ENCODE data around the gene TPGS1.
"Not testable (repeated sequence)": the region's sequence is repeated elsewhere in the genome, so short reads cannot be mapped to it uniquely, and the experiment has no call there.

Gene TPGS1

GRCh38 chr19:469833-470232, 37.5 kb upstream of the TPGS1 start:
- H3K36me3 ChIP-seq (ENCODE audit: insufficient read depth, low read length): no peaks in the 10 kb centered on the region
- no peak overlapping the region for H3K9ac ChIP-seq (ENCODE audit: low read depth, low read length)
- H3K9me3 ChIP-seq (ENCODE audit: control insufficient read depth, insufficient read depth, low read length): no peaks in the 10 kb centered on the region
- no peaks in the 10 kb centered on the region; the same call in 1 of the 2 replicates for H3K4me1 ChIP-seq (ENCODE audit: insufficient read depth, low read length)

DNA sequence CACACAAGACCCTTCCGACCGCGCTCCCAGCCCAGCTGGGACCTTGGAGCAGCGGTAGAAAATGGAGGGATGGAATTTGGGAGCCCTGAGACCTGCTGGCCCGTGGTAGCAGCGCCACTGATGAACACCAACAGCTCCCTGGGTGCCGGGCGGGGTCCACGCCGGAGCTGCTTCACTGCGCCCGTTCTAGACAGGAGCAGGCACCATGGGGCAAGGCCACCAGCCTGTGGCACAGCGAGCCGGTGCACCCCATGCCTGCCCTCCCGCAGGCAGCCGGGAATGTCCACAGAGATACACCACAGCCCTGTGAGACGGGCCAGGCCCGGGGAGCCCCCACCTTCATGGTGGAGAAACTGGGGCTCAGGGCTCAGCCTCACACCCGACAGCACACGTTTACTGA, 36.6 kb upstream of the TPGS1 start:
- Histone ChIP-seq H3K9ac (ENCODE audit: low read depth, low read length) (no peak overlapping the region), H3K9me3 (ENCODE audit: control insufficient read depth, insufficient read depth, low read length) (no peaks in the 10 kb centered on the region), H3K4me1 (ENCODE audit: insufficient read depth, low read length) (no peaks in the 10 kb centered on the region; the same call in 1 of the 2 replicates), H3K36me3 (ENCODE audit: insufficient read depth, low read length) (no peaks in the 10 kb centered on the region)

- Histone ChIP-seq H3K9ac (ENCODE audit: low read depth, low read length) (no peak overlapping the region), H3K36me3 (ENCODE audit: insufficient read depth, low read length) (no peaks in the 10 kb centered on the region), H3K9me3 (ENCODE audit: control insufficient read depth, insufficient read depth, low read length) (no peaks in the 10 kb centered on the region), H3K4me1 (ENCODE audit: insufficient read depth, low read length) (no peaks in the 10 kb centered on the region; the same call in 1 of the 2 replicates)
These were observed 35.1 kb upstream of the TPGS1 start for GRCh38 chr19:472005-472858.

DNA sequence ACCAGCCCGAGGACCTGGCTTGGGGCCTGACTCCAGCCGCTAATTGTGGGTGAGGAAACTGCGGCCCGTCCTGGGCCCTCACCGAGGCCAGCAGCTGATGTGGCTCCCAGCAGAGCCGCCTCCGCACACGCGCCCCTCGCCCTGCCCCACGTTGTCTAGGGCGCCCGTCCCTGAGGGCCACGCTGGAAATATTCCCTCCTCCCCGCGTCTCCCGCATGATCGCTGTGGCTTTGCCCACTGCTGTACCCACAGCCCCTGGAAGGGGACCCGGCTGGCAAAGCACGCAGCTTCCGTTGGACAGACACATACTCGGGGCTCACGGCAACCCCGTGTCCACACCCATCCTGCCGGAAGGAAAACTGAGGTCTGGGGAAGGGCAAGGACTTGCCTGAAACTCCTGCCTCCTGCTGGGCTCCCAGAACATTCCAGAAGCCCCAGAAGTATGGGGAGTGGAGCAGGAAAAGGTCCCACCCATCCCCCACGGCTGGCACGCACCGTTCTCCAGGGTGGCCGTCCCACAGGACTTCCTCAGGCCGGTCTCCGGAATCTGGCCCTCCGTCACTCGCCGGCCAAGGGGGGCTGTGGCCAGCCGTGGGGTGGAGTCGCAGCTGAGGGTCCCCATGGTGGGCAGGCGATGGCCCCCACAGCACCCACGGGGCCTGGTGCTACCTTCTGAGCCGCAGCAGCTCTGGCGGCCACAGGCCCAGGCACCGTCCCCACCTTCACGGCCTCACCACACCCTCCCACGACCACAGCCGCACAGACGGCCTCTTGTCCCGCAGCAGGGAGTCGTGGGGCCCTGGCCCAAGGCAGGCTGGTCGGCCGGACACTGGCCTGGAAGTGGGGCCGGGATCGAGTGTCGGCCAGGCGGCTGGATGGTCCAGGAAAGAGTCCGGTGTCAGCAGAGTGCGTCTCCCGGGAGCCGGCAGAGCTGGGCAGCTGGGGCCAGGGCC, 32.9 kb upstream of the TPGS1 start:
- no peaks in the 10 kb centered on the region for H3K9me3 ChIP-seq (ENCODE audit: control insufficient read depth, insufficient read depth, low read length)
- no peaks in the 10 kb centered on the region for H3K36me3 ChIP-seq (ENCODE audit: insufficient read depth, low read length)
- no peak overlapping the region for H3K9ac ChIP-seq (ENCODE audit: low read depth, low read length)
- H3K4me1 ChIP-seq (ENCODE audit: insufficient read depth, low read length): peaks cover 4% of the 10 kb centered on the region; the same call in 1 of the 2 replicates

GRCh38 chr19:475360-475759, 31.9 kb upstream of the TPGS1 start:
- Histone ChIP-seq H3K4me1 (ENCODE audit: insufficient read depth, low read length) (peaks cover 4% of the 10 kb centered on the region; the same call in 1 of the 2 replicates), H3K9me3 (ENCODE audit: control insufficient read depth, insufficient read depth, low read length) (no peaks in the 10 kb centered on the region), H3K36me3 (ENCODE audit: insufficient read depth, low read length) (no peaks in the 10 kb centered on the region), H3K9ac (ENCODE audit: low read depth, low read length) (no peak overlapping the region)

GRCh38 chr19:478236-478903, 28.9 kb upstream of the TPGS1 start:
- Histone ChIP-seq H3K36me3 (ENCODE audit: insufficient read depth, low read length) (no peaks in the 10 kb centered on the region), H3K9ac (ENCODE audit: low read depth, low read length) (no peak overlapping the region), H3K9me3 (ENCODE audit: control insufficient read depth, insufficient read depth, low read length) (no peaks in the 10 kb centered on the region), H3K4me1 (ENCODE audit: insufficient read depth, low read length) (peaks cover 4% of the 10 kb centered on the region; the same call in 1 of the 2 replicates)

DNA sequence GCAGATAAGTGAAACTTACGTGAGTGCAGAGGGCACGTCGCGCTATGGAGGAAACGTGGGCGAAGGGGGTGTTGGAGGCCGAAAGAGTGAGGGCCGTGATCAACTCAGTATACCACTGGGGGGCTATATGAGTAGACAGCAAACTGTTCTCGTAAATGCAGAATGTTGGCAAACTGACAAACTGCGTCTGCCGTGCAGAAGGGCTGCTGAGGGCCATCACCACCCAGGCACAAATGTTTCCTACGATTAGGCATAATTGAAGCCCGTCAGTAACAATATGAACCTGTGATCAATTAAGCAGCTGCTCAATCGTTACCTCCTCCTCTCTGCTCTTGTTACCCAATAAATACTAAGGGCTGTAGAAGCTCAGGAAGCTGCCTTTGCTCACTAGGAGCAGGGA, 28.3 kb upstream of the TPGS1 start:
- Histone ChIP-seq H3K9me3 (ENCODE audit: control insufficient read depth, insufficient read depth, low read length) (no peaks in the 10 kb centered on the region), H3K9ac (ENCODE audit: low read depth, low read length) (no peak overlapping the region), H3K4me1 (ENCODE audit: insufficient read depth, low read length) (peaks cover 4% of the 10 kb centered on the region; the same call in 1 of the 2 replicates), H3K36me3 (ENCODE audit: insufficient read depth, low read length) (no peaks in the 10 kb centered on the region)

DNA sequence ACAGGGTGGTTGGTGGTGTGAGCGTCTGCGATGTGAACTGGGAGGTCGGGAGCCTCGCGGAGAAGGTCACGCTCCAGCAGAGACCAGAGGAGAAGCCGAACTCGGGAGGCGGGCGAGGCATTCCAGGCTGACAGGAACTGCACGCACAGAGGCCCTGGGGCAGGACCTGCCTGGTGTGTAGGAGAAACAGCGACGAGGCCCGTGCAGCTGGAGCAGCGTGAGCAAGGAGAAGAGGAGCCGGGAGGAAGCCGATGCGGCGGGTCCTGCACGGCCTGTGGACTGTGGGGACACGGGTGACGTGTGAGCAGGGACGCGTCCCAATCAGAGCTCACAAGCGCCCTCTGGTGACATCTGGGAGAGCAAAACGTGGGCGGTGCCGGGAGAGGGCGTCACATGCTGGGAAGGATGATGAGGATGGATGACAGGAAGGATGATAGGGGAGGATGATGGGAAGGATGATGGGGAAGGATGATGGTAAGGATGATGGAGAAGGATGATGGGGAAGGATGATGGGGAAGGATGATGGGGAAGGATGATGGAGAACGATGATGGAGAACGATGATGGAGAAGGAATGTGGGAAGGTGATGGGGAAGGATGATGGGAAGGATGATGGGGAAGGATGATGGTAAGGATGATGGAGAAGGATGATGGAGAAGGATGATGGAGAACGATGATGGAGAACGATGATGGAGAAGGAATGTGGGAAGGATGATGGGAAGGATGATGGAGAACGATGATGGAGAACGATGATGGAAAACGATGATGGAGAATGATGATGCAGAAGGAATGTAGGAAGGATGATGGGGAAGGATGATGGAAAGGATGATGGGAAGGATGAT, 27.1 kb upstream of the TPGS1 start:
- no peaks in the 10 kb centered on the region for H3K9me3 ChIP-seq (ENCODE audit: control insufficient read depth, insufficient read depth, low read length)
- no peak overlapping the region for H3K9ac ChIP-seq (ENCODE audit: low read depth, low read length)
- H3K4me1 ChIP-seq (ENCODE audit: insufficient read depth, low read length): peaks cover 4% of the 10 kb centered on the region; the same call in 1 of the 2 replicates
- H3K36me3 ChIP-seq (ENCODE audit: insufficient read depth, low read length): no peaks in the 10 kb centered on the region

GRCh38 chr19:481100-481499, 26.2 kb upstream of the TPGS1 start:
- not testable (repeated sequence) for H3K4me1 ChIP-seq (ENCODE audit: insufficient read depth, low read length); H3K36me3 ChIP-seq (ENCODE audit: insufficient read depth, low read length); H3K9me3 ChIP-seq (ENCODE audit: control insufficient read depth, insufficient read depth, low read length); H3K9ac ChIP-seq (ENCODE audit: low read depth, low read length)

- Histone ChIP-seq H3K9ac (ENCODE audit: low read depth, low read length) (no peak overlapping the region), H3K9me3 (ENCODE audit: control insufficient read depth, insufficient read depth, low read length) (no peaks in the 10 kb centered on the region), H3K36me3 (ENCODE audit: insufficient read depth, low read length) (no peaks in the 10 kb centered on the region), H3K4me1 (ENCODE audit: insufficient read depth, low read length) (peaks cover 9% of the 10 kb centered on the region; the same call in 1 of the 2 replicates)
These were observed 24.9 kb upstream of the TPGS1 start for GRCh38 chr19:482186-483041.

- Histone ChIP-seq H3K9me3 (ENCODE audit: control insufficient read depth, insufficient read depth, low read length) (no peaks in the 10 kb centered on the region), H3K9ac (ENCODE audit: low read depth, low read length) (no peak overlapping the region), H3K36me3 (ENCODE audit: insufficient read depth, low read length) (no peaks in the 10 kb centered on the region), H3K4me1 (ENCODE audit: insufficient read depth, low read length) (peaks cover 9% of the 10 kb centered on the region; the same call in 1 of the 2 replicates)
These were observed 23.8 kb upstream of the TPGS1 start for GRCh38 chr19:483332-484072.

DNA sequence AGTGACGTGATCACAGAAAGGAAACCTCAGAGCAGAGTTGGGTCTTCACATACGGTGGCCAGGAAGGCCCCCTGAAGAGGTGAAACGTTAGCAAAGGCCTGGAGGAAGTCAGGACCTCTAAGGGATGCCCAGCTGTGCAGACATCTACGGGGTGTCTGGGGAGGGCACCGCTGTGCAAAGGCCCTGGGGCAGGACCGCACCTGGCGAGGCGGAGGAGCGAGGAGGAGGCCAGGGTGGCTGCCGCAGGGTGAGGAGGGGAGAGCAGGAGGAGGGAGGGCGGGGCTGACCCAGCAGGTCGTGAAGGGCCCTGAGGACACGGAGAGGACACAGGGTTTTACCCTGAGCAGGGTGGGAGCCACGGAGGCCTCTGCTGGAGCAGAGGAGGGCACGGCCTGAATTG, 22.8 kb upstream of the TPGS1 start:
- no peaks in the 10 kb centered on the region for H3K9me3 ChIP-seq (ENCODE audit: control insufficient read depth, insufficient read depth, low read length)
- H3K4me1 ChIP-seq (ENCODE audit: insufficient read depth, low read length): peaks cover 5% of the 10 kb centered on the region; the same call in 1 of the 2 replicates
- no peaks in the 10 kb centered on the region for H3K36me3 ChIP-seq (ENCODE audit: insufficient read depth, low read length)
- H3K9ac ChIP-seq (ENCODE audit: low read depth, low read length): no peak overlapping the region

Data from ES-I3 (cell line).